ENCODE measurements around the gene BBS4.

DNA sequence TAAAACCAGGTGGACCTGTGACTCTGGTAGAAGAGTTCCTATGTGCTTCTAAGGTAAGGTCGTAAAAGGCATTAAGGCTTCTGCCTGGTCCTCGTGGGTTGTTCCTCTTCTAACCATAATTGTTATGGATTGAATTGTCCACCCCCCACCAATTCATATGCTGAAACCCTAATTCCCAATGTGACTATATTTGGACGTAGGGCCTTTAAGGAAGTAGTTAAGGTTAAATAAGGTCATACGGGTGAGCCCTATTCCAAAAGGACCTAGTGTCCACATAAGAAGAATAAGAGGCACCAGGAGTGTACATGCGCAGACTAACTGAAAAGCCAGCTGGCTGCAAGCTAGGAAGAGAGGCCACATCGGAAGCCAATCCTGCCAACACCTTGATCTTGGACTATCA lies 95.6 kb downstream of the BBS4 start:
- no peak for TF ChIP-seq CTCF (IDR thresholded peaks at IDR 0.05; ENCODE audit: insufficient read depth, low read depth, low read length)
- no peak for TF ChIP-seq EZH2 (IDR thresholded peaks at IDR 0.05; ENCODE audit: insufficient read depth, low read length)

All from astrocyte (in vitro differentiated cells and primary cell).